NOMO-1 (cell line): Measurements from ENCODE around the gene GMPR2.

Source experiments
- DNase-seq, 2 experiments: peaks; one replicate each; lab custom pipeline; 2025; ENCODE audit not compliant: unreplicated experiment in 2 of 2; lab: John Stamatoyannopoulos, UW

Gene GMPR2

GRCh38 chr14:24249230-24250021 is 16.7 kb downstream of the GMPR2 start:
- DNase-seq: no peak

- no peak for DNase-seq
Measured at GRCh38 chr14:24250354-24250753, 17.6 kb downstream of the GMPR2 start.

DNA sequence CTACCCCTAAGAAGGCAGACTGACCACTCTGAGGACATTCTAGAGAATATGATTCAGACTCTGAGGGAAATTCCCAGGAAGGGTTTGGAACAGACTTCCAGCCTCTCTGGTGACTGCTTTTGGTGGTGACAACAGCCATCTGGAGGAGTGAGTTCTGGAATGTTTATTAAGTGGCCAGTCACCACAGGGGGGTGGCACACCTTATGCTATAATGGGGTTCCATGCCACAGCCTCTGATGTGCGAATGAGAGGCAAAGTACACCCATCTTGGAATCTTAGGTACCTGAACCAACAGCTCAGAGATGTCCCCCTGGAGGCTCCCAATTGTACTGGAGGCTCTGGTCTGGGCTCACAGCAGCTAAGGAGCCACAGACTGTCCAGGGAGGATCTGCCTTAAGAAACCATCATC is 19.2 kb downstream of the GMPR2 start:
- DNase-seq: no peak

GRCh38 chr14:24252289-24253124 is 19.8 kb downstream of the GMPR2 start:
- DNase-seq: no peak

DNA sequence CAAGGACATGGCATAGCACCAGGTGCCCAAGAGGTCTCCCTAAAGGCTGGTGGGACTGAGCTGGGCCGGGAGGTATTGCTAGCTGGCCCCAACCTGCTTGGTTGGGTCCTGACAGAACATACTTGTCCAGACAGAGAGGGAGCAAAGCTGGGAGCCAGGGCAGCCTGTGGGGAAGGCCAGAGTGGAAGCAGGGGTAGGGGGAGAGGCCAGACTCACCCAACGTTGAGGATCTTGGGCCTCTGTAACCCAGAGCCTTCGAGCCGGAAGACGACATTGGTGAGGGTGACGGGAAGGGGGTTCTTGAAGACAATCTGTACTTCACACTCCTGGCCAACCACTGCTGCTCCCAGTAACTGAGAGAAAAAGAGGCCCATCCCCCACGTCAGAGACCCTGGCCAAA is 21.2 kb downstream of the GMPR2 start:
- DNase-seq: no peak

DNA sequence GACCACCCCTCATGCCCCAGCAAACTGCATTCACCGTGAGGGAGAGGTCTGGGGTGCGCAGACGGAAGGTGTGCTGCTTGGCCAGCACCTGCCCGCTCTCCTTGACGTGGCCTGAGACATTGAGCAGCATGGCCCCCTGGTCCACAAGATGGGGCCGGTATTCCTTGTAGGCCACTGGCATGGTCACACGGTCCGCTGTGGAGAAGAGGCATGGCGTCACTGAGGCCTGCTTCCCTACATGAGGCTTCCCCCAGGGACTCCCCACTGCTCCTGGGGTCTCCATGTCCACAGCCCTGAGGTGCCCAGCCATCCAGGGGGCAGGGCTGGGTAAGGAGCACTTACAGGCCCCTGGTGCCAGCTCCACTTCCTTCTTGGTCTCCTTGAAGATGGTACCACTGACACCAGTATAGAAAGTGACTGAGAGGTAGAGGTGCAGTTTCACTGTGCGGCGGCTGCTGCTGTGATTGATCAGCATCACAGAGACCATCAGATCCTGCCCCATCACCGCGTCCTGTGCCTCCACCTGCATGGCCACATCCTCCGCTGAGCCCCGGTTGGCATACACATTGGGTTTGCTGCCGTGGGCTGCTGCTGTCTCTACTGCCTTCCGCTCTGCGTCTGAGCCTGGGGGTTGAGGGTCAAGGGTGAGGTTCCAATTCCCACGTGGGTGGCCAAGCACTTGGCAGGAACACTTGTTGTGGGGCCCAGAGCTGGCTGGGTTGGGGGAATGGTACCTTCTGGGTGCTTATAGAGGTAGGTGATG is 22.1 kb downstream of the GMPR2 start:
- DNase-seq: no peak

DNA sequence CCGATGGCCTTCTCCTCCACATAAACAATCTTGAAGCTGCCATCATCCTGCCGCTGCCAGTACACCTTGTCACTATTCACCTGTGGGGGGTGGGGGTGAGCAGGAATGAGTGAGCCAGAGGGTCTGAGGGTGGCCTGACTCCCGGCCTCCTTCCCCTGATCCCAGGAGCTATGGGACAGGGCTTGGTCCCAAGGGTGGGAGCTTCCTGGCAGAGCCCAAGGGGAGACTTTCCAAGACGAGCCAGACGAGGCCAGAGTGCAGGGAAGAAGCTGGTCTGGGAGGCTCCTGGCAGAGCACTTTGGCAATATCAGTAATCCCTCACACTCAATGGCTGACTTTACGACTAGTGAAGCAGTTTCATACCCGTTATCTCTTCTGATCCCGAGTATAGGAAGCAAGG is 22.7 kb downstream of the GMPR2 start:
- DNase-seq: no peak

- no peak for DNase-seq
Measured at GRCh38 chr14:24255931-24256711, 23.4 kb downstream of the GMPR2 start.

GRCh38 chr14:24256960-24257359 is 24.2 kb downstream of the GMPR2 start:
- DNase-seq: no peak

GRCh38 chr14:24258119-24258518 is 25.4 kb downstream of the GMPR2 start:
- DNase-seq: no peak

DNA sequence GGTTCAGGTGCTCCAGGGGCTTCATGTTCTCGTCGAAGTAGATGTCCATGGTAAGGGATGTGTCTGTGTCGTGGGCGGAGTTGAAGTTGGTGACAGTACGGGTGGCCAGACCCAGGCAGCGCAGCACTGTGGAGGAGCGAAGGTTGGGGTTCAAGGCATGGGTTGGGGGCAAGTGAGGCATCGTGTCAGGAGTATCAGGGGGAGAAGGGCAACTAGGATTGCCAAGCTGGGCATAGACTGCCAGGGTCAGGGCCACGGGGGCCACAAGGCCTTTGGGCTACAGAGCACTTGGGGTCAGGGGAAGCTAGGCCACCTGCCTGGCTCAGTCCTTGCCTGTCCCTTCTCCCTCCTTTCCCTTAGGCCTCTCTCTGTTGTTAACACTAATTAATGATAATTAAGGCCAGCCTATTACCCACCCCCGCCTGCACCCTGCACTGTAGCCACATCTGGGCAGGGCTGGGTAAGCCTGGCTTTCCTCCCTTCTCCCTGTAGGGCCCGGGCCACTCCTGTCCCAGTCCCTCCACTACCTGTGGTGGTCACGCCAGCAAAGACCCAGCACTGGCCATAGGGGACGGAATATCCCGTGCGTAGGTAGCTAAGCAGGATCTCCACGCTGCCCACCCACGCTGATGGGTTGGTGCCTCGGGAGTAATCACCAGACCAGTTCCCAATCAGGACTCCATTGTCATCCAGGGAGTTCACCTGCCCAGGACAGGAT is 26.0 kb downstream of the GMPR2 start:
- DNase-seq: no peak

DNA sequence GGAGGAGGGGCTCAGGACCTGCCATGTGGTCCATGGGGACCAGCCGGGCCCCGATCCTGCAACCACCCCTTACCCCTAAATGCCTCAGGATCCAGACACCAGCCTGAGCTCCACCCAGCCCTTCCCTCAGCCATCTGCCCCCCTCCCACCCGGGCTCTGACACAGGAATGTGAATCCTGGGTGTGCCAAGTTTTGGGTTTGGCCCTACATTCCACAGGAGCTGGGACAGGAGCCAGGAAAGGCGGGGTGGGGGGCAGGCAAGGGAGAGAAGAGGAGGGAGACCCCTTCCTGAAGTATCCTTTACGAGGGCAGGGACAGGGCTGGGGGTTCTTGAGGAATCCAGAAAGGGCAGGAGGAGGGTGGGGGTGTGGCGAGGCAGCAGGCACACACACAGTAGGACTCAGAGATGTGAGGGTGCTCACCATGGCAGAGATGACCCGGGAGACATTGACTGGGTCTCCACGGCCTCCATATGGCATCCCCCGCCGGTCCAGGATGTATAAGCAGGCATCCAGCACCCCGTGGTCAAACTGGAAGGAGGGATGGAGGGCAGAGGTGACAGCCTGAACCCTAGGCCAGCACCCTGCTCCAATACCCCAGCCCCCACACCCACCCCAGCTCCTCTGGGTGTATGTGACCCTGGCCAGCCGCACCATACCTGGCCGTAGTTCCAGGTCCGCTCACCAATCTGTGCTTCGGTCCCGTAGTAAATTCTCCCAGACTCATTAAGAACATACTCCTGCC is 26.7 kb downstream of the GMPR2 start:
- DNase-seq: no peak

DNA sequence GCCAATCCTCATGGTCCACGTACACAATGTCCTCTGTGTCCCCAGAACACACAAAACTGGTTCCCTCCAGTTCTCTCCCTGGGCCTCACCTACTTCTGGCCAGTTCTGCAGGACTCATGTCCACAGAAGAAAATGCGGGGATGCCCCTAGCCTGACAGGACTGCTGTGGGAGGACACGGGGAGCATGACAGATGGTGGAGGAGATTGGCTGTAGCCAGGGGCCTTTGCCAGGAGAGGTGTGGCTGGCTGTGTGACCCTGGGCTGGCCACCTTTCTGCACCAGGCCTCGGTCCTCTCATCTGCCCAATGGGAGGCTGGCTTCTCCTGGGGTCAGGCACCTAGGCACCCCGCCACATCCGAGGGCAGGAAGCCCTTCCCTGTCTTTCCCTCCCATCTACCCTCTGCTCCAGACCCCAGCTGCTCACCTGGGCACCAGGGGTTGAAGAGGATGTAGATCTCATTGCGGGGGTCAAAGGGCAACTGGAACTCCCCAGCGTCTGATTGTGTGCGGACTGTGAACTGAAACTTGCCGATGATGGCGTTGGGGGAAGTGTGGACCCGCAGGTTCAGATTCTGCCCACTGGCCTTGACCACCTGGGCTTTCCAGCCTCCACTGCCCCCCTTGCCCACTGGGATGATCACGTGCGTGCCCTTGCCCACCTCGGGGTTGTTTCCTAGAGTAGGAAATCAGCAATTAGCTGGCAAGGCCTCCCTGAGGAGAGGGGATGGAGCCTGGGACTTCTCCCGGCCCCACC is 27.5 kb downstream of the GMPR2 start:
- DNase-seq: no peak

DNA sequence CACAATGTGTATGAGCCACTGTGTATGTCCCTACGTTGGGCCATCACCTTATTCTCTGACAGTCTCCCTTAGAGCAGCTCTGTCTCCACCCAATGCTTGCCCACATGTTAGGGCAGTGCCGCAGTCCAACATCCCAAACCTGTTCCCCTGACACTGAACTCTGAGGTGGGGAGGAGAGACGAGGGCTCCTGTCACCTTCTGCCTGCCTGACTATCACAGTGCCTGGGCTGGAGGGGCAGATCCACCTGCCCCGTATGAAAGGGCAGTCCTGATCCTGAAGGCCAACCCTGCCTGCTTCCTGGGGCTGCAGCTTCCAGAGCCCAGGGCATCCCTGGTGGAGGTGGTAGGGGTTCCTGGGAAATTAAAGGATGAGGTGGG is 28.0 kb downstream of the GMPR2 start:
- no peak for DNase-seq

GRCh38 chr14:24261256-24261968 is 28.7 kb downstream of the GMPR2 start:
- DNase-seq: no peak

DNA sequence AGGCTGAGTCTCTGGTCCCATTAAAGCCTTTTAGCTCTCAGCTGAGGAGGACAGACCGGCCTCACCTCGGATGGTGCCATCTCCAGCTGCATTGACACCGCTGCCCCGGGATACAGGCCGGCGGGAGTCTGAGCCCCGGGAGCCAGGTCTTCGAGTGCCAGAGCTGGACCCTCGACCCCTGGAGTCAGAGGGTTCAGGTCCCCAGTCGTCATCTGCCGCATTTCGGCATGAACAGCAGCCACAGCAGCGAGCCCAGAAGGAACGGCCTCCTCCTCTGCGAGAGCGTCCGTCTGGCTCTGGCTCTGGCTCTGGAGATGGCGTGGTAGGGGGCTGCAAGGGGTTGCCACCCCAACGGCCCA is 29.2 kb downstream of the GMPR2 start:
- DNase-seq: no peak

- no peak for DNase-seq
Measured at GRCh38 chr14:24262821-24263733, 30.3 kb downstream of the GMPR2 start, which contains the start of gene TGM1. TGM1 (minus strand) TSS chr14:24263177; CDS start chr14:24262352, 825 bp downstream.
